Right ventricle myocardium inferior (tissue), 1 donor: ENCODE data around the gene ARHGAP29. TPM values are rescaled to one million over a fixed set of nuclear protein-coding genes. Genes with fewer than 3 reads are reported as not detected.

Experiments
- ATAC-seq: fragments of 200-7000 bp; cut with Tn5 transposase; one replicate; pipeline ENCODE4 v1.9.1; 2020; ENCODE audit warnings: mild to moderate bottlenecking, moderate library complexity
- DNase-seq: peaks from one replicate; pipeline ENCODE4 v3.0.0; 2021; ENCODE audit errors: missing footprints
- intact Hi-C: fragments of 100-400 bp; cut with DNase I; formaldehyde crosslinking; loops from one replicate; pipeline ENCODE4 v1.11.0; 2022
- long read RNA-seq: library from polyadenylated mRNA; unstranded; transcript quantifications from one replicate; pipeline ENCODE4 v2.0.0, GENCODE V29; 2021
- total RNA-seq: library from RNA; stranded (reverse); fragmentation: NEBNext Ultra II Directional; extraction: Animal tissue kit (Norgen Biotek cat#: 25700); gene quantifications from one replicate; pipeline ENCODE4 v1.2.1, GENCODE V29; 2021
- donor health status: DM: no; HTN: yes; CAD: no; lungs with severe emphysema.

ARHGAP29 gene, protein sequence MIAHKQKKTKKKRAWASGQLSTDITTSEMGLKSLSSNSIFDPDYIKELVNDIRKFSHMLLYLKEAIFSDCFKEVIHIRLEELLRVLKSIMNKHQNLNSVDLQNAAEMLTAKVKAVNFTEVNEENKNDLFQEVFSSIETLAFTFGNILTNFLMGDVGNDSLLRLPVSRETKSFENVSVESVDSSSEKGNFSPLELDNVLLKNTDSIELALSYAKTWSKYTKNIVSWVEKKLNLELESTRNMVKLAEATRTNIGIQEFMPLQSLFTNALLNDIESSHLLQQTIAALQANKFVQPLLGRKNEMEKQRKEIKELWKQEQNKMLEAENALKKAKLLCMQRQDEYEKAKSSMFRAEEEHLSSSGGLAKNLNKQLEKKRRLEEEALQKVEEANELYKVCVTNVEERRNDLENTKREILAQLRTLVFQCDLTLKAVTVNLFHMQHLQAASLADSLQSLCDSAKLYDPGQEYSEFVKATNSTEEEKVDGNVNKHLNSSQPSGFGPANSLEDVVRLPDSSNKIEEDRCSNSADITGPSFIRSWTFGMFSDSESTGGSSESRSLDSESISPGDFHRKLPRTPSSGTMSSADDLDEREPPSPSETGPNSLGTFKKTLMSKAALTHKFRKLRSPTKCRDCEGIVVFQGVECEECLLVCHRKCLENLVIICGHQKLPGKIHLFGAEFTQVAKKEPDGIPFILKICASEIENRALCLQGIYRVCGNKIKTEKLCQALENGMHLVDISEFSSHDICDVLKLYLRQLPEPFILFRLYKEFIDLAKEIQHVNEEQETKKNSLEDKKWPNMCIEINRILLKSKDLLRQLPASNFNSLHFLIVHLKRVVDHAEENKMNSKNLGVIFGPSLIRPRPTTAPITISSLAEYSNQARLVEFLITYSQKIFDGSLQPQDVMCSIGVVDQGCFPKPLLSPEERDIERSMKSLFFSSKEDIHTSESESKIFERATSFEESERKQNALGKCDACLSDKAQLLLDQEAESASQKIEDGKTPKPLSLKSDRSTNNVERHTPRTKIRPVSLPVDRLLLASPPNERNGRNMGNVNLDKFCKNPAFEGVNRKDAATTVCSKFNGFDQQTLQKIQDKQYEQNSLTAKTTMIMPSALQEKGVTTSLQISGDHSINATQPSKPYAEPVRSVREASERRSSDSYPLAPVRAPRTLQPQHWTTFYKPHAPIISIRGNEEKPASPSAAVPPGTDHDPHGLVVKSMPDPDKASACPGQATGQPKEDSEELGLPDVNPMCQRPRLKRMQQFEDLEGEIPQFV
- total RNA-seq, result 27.5 TPM
- long read RNA-seq, full-length matches to known transcripts, result 12 of 34 reads
- long read RNA-seq, partial matches to known transcripts, result 6 of 34 reads
- long read RNA-seq, other reads (novel, unspliced or antisense), result 16 of 34 reads

DNA sequence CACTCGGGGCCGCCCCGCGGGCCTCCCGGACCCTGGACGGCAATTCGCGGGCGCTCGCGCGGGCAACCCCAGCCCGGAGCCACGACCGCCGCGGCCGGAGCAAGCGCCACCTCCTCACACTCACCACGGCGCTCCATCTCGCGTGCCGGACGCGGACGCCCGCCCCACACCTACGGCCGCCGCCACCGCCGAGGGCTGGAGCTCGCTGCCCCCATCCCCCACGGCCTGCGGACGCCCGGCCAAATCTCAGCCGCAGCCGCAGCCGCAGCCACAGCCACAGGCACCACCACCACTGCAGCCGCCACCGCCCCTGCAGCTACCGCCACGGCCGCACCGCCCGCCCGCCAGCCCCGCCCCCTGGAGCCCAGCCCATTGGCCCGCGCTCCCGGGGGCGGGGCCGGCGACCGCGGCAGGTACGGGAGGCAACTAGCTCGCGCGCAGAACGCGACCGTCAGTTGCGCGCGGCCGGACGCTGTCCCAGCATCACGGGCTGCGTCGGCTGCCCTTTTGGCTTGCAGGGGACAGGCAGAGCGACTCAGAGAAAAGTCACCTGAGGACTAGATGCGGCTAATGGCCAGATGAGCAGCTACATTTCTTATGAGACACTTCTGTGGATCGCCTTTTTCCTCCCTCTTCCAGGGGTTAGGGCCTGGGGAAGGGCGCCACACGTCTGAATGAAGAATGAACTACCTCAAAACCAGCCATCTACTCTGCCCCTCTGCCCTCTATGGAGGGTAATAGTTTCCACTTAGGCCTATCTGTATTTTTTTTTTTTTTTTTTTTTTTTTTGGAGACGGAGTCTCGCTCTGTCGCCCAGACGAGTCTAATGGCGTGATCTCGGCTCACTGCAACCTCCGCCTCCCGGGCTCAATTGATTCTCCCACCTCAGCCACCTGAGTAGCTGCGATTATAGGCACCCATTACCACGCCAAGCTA is at the start of gene ARHGAP29:
ARHGAP29 (minus strand) TSS at position 294 of the 936 bp plus-strand sequence. CDS start 5,973 bp downstream, outside the sequence.
- ATAC-seq, result peak; percentile 96
- intact Hi-C loops, result loop anchor here (2.0 to 5.0 kb wide), 3 partner anchors 90 to 193 kb away; no protein-coding TSS in a partner anchor
- peak; percentile 91 for DNase-seq

DNA sequence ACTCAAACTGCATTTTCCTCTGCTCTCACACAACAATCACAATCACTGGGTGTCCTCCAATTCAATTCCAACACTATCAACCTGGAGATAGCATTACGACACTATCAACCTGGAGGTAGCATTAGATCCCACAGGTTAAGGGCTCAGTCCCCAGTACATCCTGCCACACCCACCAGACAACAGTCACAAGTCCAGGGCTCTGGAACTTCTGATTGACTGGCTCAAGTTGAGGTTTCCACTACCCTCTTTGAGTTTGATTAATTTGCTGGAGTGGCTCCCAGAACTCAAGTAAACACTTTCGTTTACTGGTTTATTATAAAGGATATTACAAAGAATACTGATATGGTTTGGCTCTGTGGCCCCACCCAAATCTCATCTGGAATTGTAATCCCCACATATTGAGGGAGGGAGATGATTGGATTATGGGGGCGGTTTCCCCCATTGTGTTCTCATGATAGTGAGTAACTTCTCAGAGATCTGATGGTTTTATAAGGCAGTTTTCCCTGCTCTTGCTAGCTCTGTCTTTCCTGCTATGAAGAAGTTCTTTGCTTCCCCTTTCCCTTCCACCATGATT is 49.6 kb upstream of the ARHGAP29 start:
- ATAC-seq, result no peak
- intact Hi-C loops, result no loop called here
- no peak for DNase-seq

DNA sequence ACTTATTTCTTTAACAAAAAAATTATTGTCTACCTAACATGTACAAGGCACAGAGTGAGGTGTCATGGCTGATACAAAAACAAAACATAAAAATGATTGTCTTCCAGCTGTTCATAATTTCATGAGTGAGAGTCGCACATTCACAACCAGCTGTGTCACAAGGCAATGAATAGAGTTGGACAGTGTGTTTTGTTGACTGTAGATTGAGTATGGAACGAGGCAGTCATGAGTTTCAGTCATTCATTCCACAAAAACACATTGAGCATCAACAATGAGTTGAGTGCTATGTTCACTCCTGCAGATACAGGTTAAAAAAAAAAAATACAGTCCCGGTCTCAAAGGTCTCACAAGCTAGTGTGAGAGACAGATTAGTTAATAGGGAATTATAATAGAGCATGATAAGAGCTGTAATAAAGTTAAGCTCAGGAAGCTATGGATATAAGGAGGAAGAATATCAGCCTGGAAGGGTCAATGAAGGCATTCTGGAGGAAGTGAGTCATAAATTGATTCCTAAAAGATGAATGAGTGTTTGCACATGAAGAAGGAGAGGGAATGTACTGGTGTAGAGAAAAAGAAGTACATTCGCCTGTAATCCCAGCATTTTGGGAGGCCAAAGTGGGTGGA is 47.8 kb upstream of the ARHGAP29 start:
- ATAC-seq, result no peak
- DNase-seq, result no peak
- intact Hi-C loops, result no loop called here

DNA sequence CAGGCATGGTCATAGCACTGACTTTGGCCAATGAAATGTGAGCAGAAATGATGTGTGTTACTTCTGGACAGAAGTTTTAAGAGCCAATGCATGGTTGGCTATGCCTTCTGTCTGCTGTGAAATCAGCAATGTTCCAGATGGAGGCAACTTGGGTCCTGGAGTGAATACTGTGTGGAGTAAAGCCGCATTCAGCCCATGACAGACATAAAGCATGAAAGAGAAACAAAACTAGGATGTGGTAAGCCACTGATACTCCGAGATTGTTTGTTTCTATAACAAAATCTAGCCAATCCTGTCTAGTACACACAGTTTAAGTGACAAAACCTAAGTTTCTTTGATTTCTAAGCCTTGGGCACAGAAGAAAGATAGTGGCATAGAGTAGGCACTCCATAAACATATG is 47.1 kb upstream of the ARHGAP29 start:
- no peak for ATAC-seq
- DNase-seq, result no peak
- intact Hi-C loops, result no loop called here

GRCh38 chr1:94283462-94283861 is 46.1 kb upstream of the ARHGAP29 start:
- no peak for ATAC-seq
- intact Hi-C loops, result no loop called here
- DNase-seq, result no peak

DNA sequence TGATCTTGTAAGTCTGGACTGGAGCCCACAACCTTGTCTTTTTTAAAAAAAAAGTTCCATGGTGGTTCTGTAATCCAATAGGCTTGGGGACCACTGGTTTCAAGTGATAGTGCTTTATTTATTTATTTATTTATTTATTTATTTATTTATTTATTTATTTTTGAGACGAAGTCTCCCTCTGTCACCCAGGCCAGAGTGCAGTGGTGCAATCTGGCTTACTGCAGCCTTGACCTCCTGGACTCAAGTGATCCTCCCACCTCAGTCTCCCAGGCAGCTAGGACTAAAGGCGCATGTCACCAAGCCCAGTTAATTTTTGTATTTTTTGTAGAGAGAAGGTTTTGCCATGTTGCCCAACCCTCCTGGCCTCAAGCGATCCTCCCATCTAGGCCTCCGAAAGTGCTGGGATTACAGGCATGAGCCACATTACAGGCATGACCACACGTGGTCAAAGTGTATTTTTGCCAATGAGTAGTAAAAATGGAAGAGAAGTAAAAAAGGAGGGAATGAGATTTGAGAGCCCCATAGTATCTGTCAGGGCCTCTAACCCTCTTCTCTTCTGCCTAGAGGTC is 44.8 kb upstream of the ARHGAP29 start:
- no peak for DNase-seq
- intact Hi-C loops, result no loop called here
- ATAC-seq, result no peak

- DNase-seq, result no peak
- ATAC-seq, result peak; percentile 77
- intact Hi-C loops, result no loop called here
Observed at GRCh38 chr1:94281361-94282142, 44.2 kb upstream of the ARHGAP29 start.

DNA sequence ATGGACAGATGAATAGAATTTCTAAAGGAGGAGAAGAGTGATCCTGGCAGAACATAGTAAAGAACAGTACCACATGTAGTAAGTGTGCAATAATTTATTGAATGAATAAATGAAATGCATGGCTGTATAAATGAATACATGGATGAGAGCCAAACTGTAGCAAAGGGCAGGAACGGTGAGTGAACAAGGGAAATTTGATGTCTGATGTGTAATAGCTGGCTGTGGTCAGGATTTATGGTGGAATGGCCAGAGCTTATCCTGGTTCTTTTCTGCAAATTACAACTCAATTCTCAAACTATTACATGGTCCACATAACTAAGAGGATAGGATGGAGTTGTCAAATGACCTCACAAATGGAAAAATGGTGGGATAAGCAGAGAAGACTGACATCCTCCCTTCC is 43.2 kb upstream of the ARHGAP29 start:
- DNase-seq, result no peak
- no peak for ATAC-seq
- intact Hi-C loops, result no loop called here

DNA sequence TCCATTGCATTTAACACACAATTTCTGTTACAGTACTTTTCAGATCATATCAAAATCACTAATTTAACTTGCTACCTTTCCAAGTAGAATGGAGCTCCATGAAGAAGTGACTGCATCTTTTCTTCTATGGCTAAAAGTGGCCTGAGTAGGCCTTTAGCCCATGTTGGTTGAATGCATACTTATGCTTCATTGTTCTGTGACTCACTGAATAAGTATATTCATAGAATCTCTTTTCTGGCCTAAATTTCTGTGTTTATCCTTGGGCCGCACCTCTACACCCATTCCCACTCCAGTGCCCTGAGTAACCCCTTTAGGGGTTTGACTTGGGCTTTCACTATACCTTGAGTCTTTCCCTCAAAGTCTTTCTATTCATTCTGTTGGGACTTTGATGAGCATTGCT is 42.1 kb upstream of the ARHGAP29 start:
- ATAC-seq (no peak), DNase-seq (no peak)
- intact Hi-C loops, result no loop called here

DNA sequence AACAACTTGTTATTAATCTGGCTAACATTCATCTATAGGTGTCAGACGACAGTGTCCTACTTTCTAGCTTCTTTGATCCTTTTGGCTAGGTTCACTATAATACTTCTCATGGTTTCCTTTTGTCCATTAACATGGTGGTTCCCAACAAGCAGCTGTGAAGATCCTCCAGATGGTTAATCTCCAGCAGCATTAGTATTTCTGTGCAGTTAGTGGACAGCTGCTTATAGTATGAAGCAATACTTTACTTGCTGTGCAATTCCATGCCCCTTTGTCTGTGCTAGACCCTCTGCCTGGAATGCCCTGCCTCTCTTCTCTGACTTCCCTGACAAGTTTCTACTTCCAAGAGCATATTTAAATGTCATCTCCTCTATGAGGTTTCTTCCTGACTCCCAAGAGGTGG is 41.7 kb upstream of the ARHGAP29 start:
- intact Hi-C loops, result no loop called here
- DNase-seq, result no peak
- no peak for ATAC-seq

GRCh38 chr1:94276988-94277434 is 39.6 kb upstream of the ARHGAP29 start:
- intact Hi-C loops, result no loop called here
- ATAC-seq, result peak; percentile 35

GRCh38 chr1:94275083-94275482 is 37.7 kb upstream of the ARHGAP29 start:
- intact Hi-C loops, result no loop called here
- DNase-seq (no peak), ATAC-seq (no peak)

More at GRCh38 chr1:94276988-94277434, 39.6 kb upstream of the ARHGAP29 start:
- no peak for DNase-seq

DNA sequence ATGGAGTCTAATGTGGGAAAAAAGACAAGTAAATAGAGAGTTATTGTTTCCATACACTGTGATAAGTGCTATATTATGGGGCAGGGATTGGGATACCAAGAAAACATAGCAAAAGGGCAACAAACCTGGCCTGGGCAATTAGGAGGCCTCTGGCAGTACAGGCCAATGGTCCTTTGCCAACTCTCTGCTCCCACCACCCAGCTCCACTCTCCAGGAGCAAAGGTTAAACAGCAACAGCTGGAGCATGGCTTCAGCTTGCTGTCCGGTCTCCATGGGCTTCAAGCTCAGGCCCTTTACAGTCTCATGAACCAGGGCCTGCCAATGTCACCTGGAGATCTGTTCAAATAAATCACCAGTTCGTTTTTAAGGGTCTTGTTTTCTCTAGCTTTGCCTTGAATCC is 37.2 kb upstream of the ARHGAP29 start:
- DNase-seq (no peak), ATAC-seq (no peak)
- intact Hi-C loops, result no loop called here

DNA sequence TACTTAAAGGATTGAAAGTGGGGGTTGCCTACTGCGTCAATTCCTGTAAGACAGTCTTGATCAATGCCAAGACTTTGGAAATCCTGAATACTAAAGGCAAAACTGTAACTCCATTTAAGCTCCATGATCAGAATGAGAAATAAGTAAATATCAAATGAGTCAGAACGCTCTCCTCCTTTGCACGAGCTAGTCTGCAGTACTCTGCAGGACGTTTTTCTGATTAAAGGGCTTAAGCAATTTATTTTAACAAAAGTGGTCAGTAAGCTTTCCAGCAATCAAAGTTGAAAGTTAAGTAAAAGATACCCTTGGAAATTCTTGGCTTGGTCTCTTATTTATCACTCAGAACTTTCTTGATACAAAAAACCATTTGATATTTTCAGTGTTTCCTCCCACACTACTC is 35.7 kb upstream of the ARHGAP29 start:
- ATAC-seq, result no peak
- DNase-seq, result no peak
- intact Hi-C loops, result no loop called here

GRCh38 chr1:94272388-94272787 is 35.0 kb upstream of the ARHGAP29 start:
- intact Hi-C loops, result no loop called here
- ATAC-seq (no peak), DNase-seq (no peak)

- no peak for ATAC-seq
- no peak for DNase-seq
- intact Hi-C loops, result no loop called here
Observed at GRCh38 chr1:94271373-94271772, 34.0 kb upstream of the ARHGAP29 start.
